Stomach (tissue), 4 donors: ENCODE results near the gene PRLH.

Source experiments
- EP300 ChIP-seq: sonication (generic); formaldehyde crosslinking; IDR thresholded peaks from one replicate; pipeline ENCODE4 v1.6.1; 2017; ENCODE audit warnings: antibody characterized with exemption
- POLR2A ChIP-seq, 4 donors: fragments of 450-650 bp; IDR thresholded peaks; one replicate each; pipeline ENCODE4 v1.6.1; 2016; ENCODE audit warnings: antibody characterized with exemption in 4 of 4, control low read depth in 2 of 4, mild to moderate bottlenecking in 1 of 4, moderate library complexity in 1 of 4
- POLR2AphosphoS5 ChIP-seq, 3 donors: sonication (generic); formaldehyde crosslinking; IDR thresholded peaks; one replicate each; pipeline ENCODE4 v1.6.1; 2016; ENCODE audit warnings: antibody characterized with exemption in 3 of 3
- TF ChIP-seq, protein P1 (sequence below), 7 experiments: fragments of 450-650 bp in 4 of 7; fragments of 200-600 bp in 3 of 7; sonication (generic) in 3 of 7; IDR thresholded peaks; one replicate each; pipeline ENCODE4 v1.5.1; 2016 to 2019; ENCODE audit warnings: antibody characterized with exemption in 7 of 7, control low read depth in 2 of 7, mild to moderate bottlenecking in 1 of 7

DNA sequence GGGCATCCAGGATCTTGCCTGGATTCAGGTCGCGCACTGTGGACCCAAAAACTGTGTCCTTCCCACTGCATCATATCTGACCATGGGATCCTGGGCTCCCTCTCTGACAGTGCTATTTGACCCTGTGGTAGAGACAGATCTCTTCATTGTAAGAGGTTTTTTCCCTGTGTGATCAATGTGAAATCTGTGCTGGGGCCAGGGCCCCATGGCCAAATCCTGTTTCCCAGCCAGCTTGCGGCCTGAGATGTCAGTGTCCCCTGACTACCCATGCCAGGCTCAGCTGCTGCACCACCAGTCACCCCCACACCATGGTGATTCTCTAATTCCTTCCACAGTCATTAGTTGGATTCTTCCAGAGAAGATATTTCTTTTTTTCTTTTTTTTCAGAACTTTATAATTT, 3.5 kb downstream of the PRLH start:
- TF ChIP-seq POLR2A (IDR thresholded peaks at IDR 0.05) (no peak), EP300 (no peak), POLR2AphosphoS5 (IDR thresholded peaks at IDR 0.05) (no peak)
- TF ChIP-seq, protein P1, sequence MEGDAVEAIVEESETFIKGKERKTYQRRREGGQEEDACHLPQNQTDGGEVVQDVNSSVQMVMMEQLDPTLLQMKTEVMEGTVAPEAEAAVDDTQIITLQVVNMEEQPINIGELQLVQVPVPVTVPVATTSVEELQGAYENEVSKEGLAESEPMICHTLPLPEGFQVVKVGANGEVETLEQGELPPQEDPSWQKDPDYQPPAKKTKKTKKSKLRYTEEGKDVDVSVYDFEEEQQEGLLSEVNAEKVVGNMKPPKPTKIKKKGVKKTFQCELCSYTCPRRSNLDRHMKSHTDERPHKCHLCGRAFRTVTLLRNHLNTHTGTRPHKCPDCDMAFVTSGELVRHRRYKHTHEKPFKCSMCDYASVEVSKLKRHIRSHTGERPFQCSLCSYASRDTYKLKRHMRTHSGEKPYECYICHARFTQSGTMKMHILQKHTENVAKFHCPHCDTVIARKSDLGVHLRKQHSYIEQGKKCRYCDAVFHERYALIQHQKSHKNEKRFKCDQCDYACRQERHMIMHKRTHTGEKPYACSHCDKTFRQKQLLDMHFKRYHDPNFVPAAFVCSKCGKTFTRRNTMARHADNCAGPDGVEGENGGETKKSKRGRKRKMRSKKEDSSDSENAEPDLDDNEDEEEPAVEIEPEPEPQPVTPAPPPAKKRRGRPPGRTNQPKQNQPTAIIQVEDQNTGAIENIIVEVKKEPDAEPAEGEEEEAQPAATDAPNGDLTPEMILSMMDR (IDR thresholded peaks at IDR 0.05) = no peak
